ENCODE measurements around the gene SIL1. TPM values are rescaled to one million over a fixed set of nuclear protein-coding genes. Genes with fewer than 3 reads are reported as not detected.

The SIL1 gene
- polyA plus RNA-seq, 2 of the 4 experiments (the other 2 are of a cell fraction): 27.6 to 45.5 TPM

GRCh38 chr5:139150367-139150999 is 47.7 kb downstream of the SIL1 start:
- ChIA-PET POLR2A (no interaction called here), CTCF (interaction anchor here (0.5 to 1.6 kb wide), 3 partner anchors 101 to 361 kb away, joined by 3 to 5 read pairs (median 3); no protein-coding TSS in a partner anchor)
- ATAC-seq (no peak), DNase-seq (ENCODE audit: low read depth in 1 of 2, low spot score in 1 of 2) (no peak), FAIRE-seq (no peak)
- no peaks in the 10 kb centered on the region for H3K9me3 ChIP-seq
- no peak overlapping the region for H3K4me2 ChIP-seq
- TF ChIP-seq HDAC2 (IDR thresholded peaks at IDR 0.05): no peak
- TF ChIP-seq EP300 (IDR thresholded peaks at IDR 0.05): no peak
- no peak for TF ChIP-seq SREBF2 (IDR thresholded peaks at IDR 0.05)
- TF ChIP-seq ELK1 (IDR thresholded peaks at IDR 0.05; ENCODE audit: low read depth, low read length): no peak
- no peak for TF ChIP-seq CHD2 (IDR thresholded peaks at IDR 0.05; ENCODE audit: low read length, partially characterized antibody)
- no peak for TF ChIP-seq ZC3H11A (IDR thresholded peaks at IDR 0.05)
- TF ChIP-seq NFE2L2 (conservative IDR thresholded peaks at IDR 0.05; ENCODE audit: low read length): no peak
- TF ChIP-seq ZFP36 (IDR thresholded peaks at IDR 0.05; ENCODE audit: borderline replicate concordance, partially characterized antibody): no peak
- TF ChIP-seq TP53 (CRISPR knock-in tag; IDR thresholded peaks at IDR 0.05): no peak
- no peak for TF ChIP-seq HMGXB4 (CRISPR knock-in tag; IDR thresholded peaks at IDR 0.05; ENCODE audit: borderline replicate concordance)
- no peak for TF ChIP-seq REST (IDR thresholded peaks at IDR 0.05)
- TF ChIP-seq ZNF302 (CRISPR knock-in tag; IDR thresholded peaks at IDR 0.05): no peak
- TF ChIP-seq CHD4 (IDR thresholded peaks at IDR 0.05; ENCODE audit: borderline replicate concordance): no peak
- no peak for TF ChIP-seq MAZ (IDR thresholded peaks at IDR 0.05; ENCODE audit: borderline replicate concordance, low read depth, low read length)
- no peaks in the 10 kb centered on the region for H3K4me1 ChIP-seq
- no peak overlapping the region for H3K4me3 ChIP-seq
- WGBS (ENCODE audit: missing lambda C conversion rate): 91% methylated on average over 9 of the region's 9 CpGs
- no peak overlapping the region for H3K27ac ChIP-seq

GRCh38 chr5:139149477-139150199 is 48.5 kb downstream of the SIL1 start:
- POLR2A ChIA-PET: no interaction called here
- 57% methylated on average over 3 of the region's 3 CpGs for WGBS (ENCODE audit: missing lambda C conversion rate)
- TF ChIP-seq NR3C1 (IDR thresholded peaks at IDR 0.05) (no peak), BHLHE40 (IDR thresholded peaks at IDR 0.05; ENCODE audit: low read depth, low read length) (no peak), MYC (IDR thresholded peaks at IDR 0.05; ENCODE audit: borderline replicate concordance, low read length) (no peak), EP300 (IDR thresholded peaks at IDR 0.05) (no peak), EHF (CRISPR knock-in tag; IDR thresholded peaks at IDR 0.05) (no peak)
- FAIRE-seq (no peak), ATAC-seq (no peak), DNase-seq (ENCODE audit: low read depth in 1 of 2, low spot score in 1 of 2) (no peak)
- Histone ChIP-seq H3K4me2 (no peak overlapping the region), H3K9me3 (no peaks in the 10 kb centered on the region), H3K4me1 (no peaks in the 10 kb centered on the region), H3K27ac (no peak overlapping the region), H3K4me3 (no peak overlapping the region)
- CTCF ChIA-PET: interaction anchor here (0.5 to 1.6 kb wide), 3 partner anchors 101 to 360 kb away, joined by 3 to 5 read pairs (median 3); no protein-coding TSS in a partner anchor

All from A549 (cell line).